ENCODE results near the gene PRSS12.

PRSS12 gene

GRCh38 chr4:118372251-118372650, 19.4 kb upstream of the PRSS12 start:
- H3K9ac ChIP-seq (ENCODE audit: insufficient read length, low read depth), result no peak overlapping the region
- no peaks in the 10 kb centered on the region for H3K27me3 ChIP-seq (ENCODE audit: insufficient read depth, insufficient read length)
- no peak for DNase-seq (ENCODE audit: low read depth, low spot score)
- TF ChIP-seq SUZ12 (IDR thresholded peaks at IDR 0.05; ENCODE audit: extremely low read depth, insufficient read depth, insufficient read length) (no peak), ZNF274 (IDR thresholded peaks at IDR 0.05; ENCODE audit: low read depth, low read length) (no peak), YY1 (IDR thresholded peaks at IDR 0.05; ENCODE audit: insufficient read depth, insufficient read length) (no peak)
- H3K9me3 ChIP-seq (ENCODE audit: insufficient read depth, low read length), result no peaks in the 10 kb centered on the region; the same call in 1 of the 2 replicates
- H3K36me3 ChIP-seq (ENCODE audit: insufficient read depth, insufficient read length, low read length), result no peaks in the 10 kb centered on the region
- no peaks in the 10 kb centered on the region for H3K4me1 ChIP-seq (ENCODE audit: insufficient read depth, insufficient read length)
- no peak overlapping the region for H3K4me3 ChIP-seq (ENCODE audit: insufficient read length, low read depth)

GRCh38 chr4:118369231-118369630, 16.4 kb upstream of the PRSS12 start:
- Histone ChIP-seq H3K4me1 (ENCODE audit: insufficient read depth, insufficient read length) (no peaks in the 10 kb centered on the region), H3K27me3 (ENCODE audit: insufficient read depth, insufficient read length) (no peaks in the 10 kb centered on the region), H3K36me3 (ENCODE audit: insufficient read depth, insufficient read length, low read length) (no peaks in the 10 kb centered on the region), H3K9ac (ENCODE audit: insufficient read length, low read depth) (no peak overlapping the region), H3K9me3 (ENCODE audit: insufficient read depth, low read length) (no peaks in the 10 kb centered on the region), H3K4me3 (ENCODE audit: insufficient read length, low read depth) (no peak overlapping the region)
- no peak for DNase-seq (ENCODE audit: low read depth, low spot score)
- TF ChIP-seq YY1 (IDR thresholded peaks at IDR 0.05; ENCODE audit: insufficient read depth, insufficient read length) (no peak), ZNF274 (IDR thresholded peaks at IDR 0.05; ENCODE audit: low read depth, low read length) (no peak)

- no peaks in the 10 kb centered on the region for H3K36me3 ChIP-seq (ENCODE audit: insufficient read depth, insufficient read length, low read length)
- H3K9me3 ChIP-seq (ENCODE audit: insufficient read depth, low read length), result no peaks in the 10 kb centered on the region
- H3K4me3 ChIP-seq (ENCODE audit: insufficient read length, low read depth), result no peak overlapping the region
- no peak for TF ChIP-seq SUZ12 (IDR thresholded peaks at IDR 0.05; ENCODE audit: extremely low read depth, insufficient read depth, insufficient read length)
- no peak for TF ChIP-seq ZNF274 (IDR thresholded peaks at IDR 0.05; ENCODE audit: low read depth, low read length)
- TF ChIP-seq YY1 (IDR thresholded peaks at IDR 0.05; ENCODE audit: insufficient read depth, insufficient read length), result no peak
- H3K9ac ChIP-seq (ENCODE audit: insufficient read length, low read depth), result no peak overlapping the region
- no peaks in the 10 kb centered on the region for H3K27me3 ChIP-seq (ENCODE audit: insufficient read depth, insufficient read length)
- no peak for DNase-seq (ENCODE audit: low read depth, low spot score)
- H3K4me1 ChIP-seq (ENCODE audit: insufficient read depth, insufficient read length), result no peaks in the 10 kb centered on the region
Observed at GRCh38 chr4:118367872-118368271, 15.1 kb upstream of the PRSS12 start.

GRCh38 chr4:118367361-118367760, 14.6 kb upstream of the PRSS12 start:
- DNase-seq (ENCODE audit: low read depth, low spot score), result no peak
- Histone ChIP-seq H3K4me1 (ENCODE audit: insufficient read depth, insufficient read length) (no peaks in the 10 kb centered on the region), H3K36me3 (ENCODE audit: insufficient read depth, insufficient read length, low read length) (no peaks in the 10 kb centered on the region), H3K27me3 (ENCODE audit: insufficient read depth, insufficient read length) (no peaks in the 10 kb centered on the region), H3K9me3 (ENCODE audit: insufficient read depth, low read length) (no peaks in the 10 kb centered on the region), H3K9ac (ENCODE audit: insufficient read length, low read depth) (no peak overlapping the region), H3K4me3 (ENCODE audit: insufficient read length, low read depth) (no peak overlapping the region)
- TF ChIP-seq YY1 (IDR thresholded peaks at IDR 0.05; ENCODE audit: insufficient read depth, insufficient read length) (no peak), ZNF274 (IDR thresholded peaks at IDR 0.05; ENCODE audit: low read depth, low read length) (no peak), SUZ12 (IDR thresholded peaks at IDR 0.05; ENCODE audit: extremely low read depth, insufficient read depth, insufficient read length) (no peak)

GRCh38 chr4:118363166-118363565, 10.4 kb upstream of the PRSS12 start:
- Histone ChIP-seq H3K4me3 (ENCODE audit: insufficient read length, low read depth) (no peak overlapping the region), H3K4me1 (ENCODE audit: insufficient read depth, insufficient read length) (no peaks in the 10 kb centered on the region), H3K9ac (ENCODE audit: insufficient read length, low read depth) (no peak overlapping the region), H3K36me3 (ENCODE audit: insufficient read depth, insufficient read length, low read length) (no peaks in the 10 kb centered on the region), H3K9me3 (ENCODE audit: insufficient read depth, low read length) (no peaks in the 10 kb centered on the region), H3K27me3 (ENCODE audit: insufficient read depth, insufficient read length) (no peaks in the 10 kb centered on the region)
- DNase-seq (ENCODE audit: low read depth, low spot score), result no peak
- TF ChIP-seq YY1 (IDR thresholded peaks at IDR 0.05; ENCODE audit: insufficient read depth, insufficient read length), result no peak
- TF ChIP-seq ZNF274 (IDR thresholded peaks at IDR 0.05; ENCODE audit: low read depth, low read length), result no peak
- no peak for TF ChIP-seq SUZ12 (IDR thresholded peaks at IDR 0.05; ENCODE audit: extremely low read depth, insufficient read depth, insufficient read length)

- no peaks in the 10 kb centered on the region for H3K27me3 ChIP-seq (ENCODE audit: insufficient read depth, insufficient read length)
- H3K4me3 ChIP-seq (ENCODE audit: insufficient read length, low read depth), result no peak overlapping the region
- H3K9me3 ChIP-seq (ENCODE audit: insufficient read depth, low read length), result no peaks in the 10 kb centered on the region
- TF ChIP-seq ZNF274 (IDR thresholded peaks at IDR 0.05; ENCODE audit: low read depth, low read length) (no peak), SUZ12 (IDR thresholded peaks at IDR 0.05; ENCODE audit: extremely low read depth, insufficient read depth, insufficient read length) (no peak), YY1 (IDR thresholded peaks at IDR 0.05; ENCODE audit: insufficient read depth, insufficient read length) (no peak)
- no peak overlapping the region for H3K9ac ChIP-seq (ENCODE audit: insufficient read length, low read depth)
- DNase-seq (ENCODE audit: low read depth, low spot score), result no peak
- no peaks in the 10 kb centered on the region for H3K4me1 ChIP-seq (ENCODE audit: insufficient read depth, insufficient read length)
- H3K36me3 ChIP-seq (ENCODE audit: insufficient read depth, insufficient read length, low read length), result no peaks in the 10 kb centered on the region
Observed at GRCh38 chr4:118361192-118361591, 8.4 kb upstream of the PRSS12 start.

- Histone ChIP-seq H3K27me3 (ENCODE audit: insufficient read depth, insufficient read length) (no peaks in the 10 kb centered on the region), H3K9me3 (ENCODE audit: insufficient read depth, low read length) (no peaks in the 10 kb centered on the region), H3K4me3 (ENCODE audit: insufficient read length, low read depth) (no peak overlapping the region), H3K9ac (ENCODE audit: insufficient read length, low read depth) (no peak overlapping the region), H3K4me1 (ENCODE audit: insufficient read depth, insufficient read length) (no peaks in the 10 kb centered on the region), H3K36me3 (ENCODE audit: insufficient read depth, insufficient read length, low read length) (no peaks in the 10 kb centered on the region)
- TF ChIP-seq YY1 (IDR thresholded peaks at IDR 0.05; ENCODE audit: insufficient read depth, insufficient read length), result no peak
- TF ChIP-seq SUZ12 (IDR thresholded peaks at IDR 0.05; ENCODE audit: extremely low read depth, insufficient read depth, insufficient read length), result no peak
- no peak for TF ChIP-seq ZNF274 (IDR thresholded peaks at IDR 0.05; ENCODE audit: low read depth, low read length)
- DNase-seq (ENCODE audit: low read depth, low spot score), result no peak
Observed at GRCh38 chr4:118360106-118360505, 7.3 kb upstream of the PRSS12 start.

- Histone ChIP-seq H3K4me1 (ENCODE audit: insufficient read depth, insufficient read length) (no peaks in the 10 kb centered on the region), H3K9me3 (ENCODE audit: insufficient read depth, low read length) (no peaks in the 10 kb centered on the region), H3K27me3 (ENCODE audit: insufficient read depth, insufficient read length) (peaks cover 13% of the 10 kb centered on the region), H3K9ac (ENCODE audit: insufficient read length, low read depth) (no peak overlapping the region), H3K4me3 (ENCODE audit: insufficient read length, low read depth) (no peak overlapping the region), H3K36me3 (ENCODE audit: insufficient read depth, insufficient read length, low read length) (no peaks in the 10 kb centered on the region)
- no peak for DNase-seq (ENCODE audit: low read depth, low spot score)
- TF ChIP-seq SUZ12 (IDR thresholded peaks at IDR 0.05; ENCODE audit: extremely low read depth, insufficient read depth, insufficient read length) (no peak), YY1 (IDR thresholded peaks at IDR 0.05; ENCODE audit: insufficient read depth, insufficient read length) (no peak), ZNF274 (IDR thresholded peaks at IDR 0.05; ENCODE audit: low read depth, low read length) (no peak)
Observed at GRCh38 chr4:118357601-118358000, 4.8 kb upstream of the PRSS12 start.
